NT2/D1 (cell line): ENCODE measurements around the gene TERT.

Experiments used
- YY1 ChIP-seq: IDR thresholded peaks from 2 replicates; pipeline ENCODE4 v1.6.1; 2011; ENCODE audit not compliant: insufficient read length, insufficient read depth
- ZNF274 ChIP-seq: IDR thresholded peaks from 2 replicates; pipeline ENCODE4 v1.6.1; 2011; ENCODE audit warnings: mild to moderate bottlenecking, low read depth, low read length

GRCh38 chr5:1273745-1274144 lies 21.1 kb downstream of the TERT start:
- TF ChIP-seq ZNF274 (no peak), YY1 (no peak)
